ENCODE measurements around the gene STIM1.

Gene STIM1

DNA sequence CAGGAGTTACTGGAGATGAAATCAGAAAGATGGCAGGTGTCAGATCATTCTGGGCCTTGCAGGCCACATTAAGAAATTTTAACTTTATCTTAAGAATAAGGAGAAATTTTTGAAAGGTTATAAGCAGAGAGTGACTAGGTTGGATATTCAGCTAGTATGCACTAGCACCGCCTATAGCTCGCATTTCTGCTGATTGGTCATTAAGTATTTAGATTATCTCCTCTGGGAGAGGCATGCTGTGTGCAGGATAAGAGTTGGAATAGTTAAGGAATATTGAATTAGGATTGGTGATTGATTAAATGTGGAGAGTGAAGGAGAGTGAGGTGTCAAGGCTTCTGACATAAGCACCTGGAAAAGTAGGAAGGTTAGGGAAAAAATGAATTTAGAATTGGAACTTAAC lies 100.6 kb downstream of the STIM1 start:
- 96% methylated on average over 2 of the region's 2 CpGs for WGBS, 2 experiments
- Histone ChIP-seq H3K27me3 (ENCODE audit: control insufficient read depth, insufficient read depth, low read length, poor library complexity, severe bottlenecking) (no peaks in the 10 kb centered on the region), H3K27ac (ENCODE audit: insufficient read depth, low read depth, low read length, poor library complexity, severe bottlenecking) (no peak overlapping the region)

DNA sequence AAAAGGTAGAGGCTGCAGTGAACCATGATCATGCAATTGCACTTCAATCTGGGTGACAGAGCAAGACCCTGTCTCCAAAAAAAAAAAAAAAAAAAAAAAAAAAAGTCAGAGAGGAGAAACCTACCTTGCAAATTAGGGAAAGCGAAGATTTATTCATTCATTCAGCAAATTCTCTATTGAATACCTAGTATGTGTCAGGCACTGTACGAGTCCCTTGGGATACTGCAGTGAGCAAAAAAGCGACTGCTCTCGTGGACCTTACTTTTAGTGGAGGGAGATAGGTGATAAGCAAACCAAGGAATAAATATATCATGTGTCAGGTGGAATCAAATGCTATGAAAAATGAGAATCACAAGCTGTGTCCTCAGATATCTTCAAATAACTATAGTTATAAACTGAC lies 101.3 kb downstream of the STIM1 start:
- H3K27ac ChIP-seq (ENCODE audit: insufficient read depth, low read depth, low read length, poor library complexity, severe bottlenecking) = no peak overlapping the region
- no peaks in the 10 kb centered on the region for H3K36me3 ChIP-seq (ENCODE audit: control insufficient read depth, insufficient read depth, low read length)
- peaks cover 2% of the 10 kb centered on the region for H3K4me1 ChIP-seq (ENCODE audit: control insufficient read depth, insufficient read depth, low read length)
- no peaks in the 10 kb centered on the region for H3K27me3 ChIP-seq (ENCODE audit: control insufficient read depth, insufficient read depth, low read length, poor library complexity, severe bottlenecking)
- H3K9me3 ChIP-seq (ENCODE audit: control insufficient read depth, low read length) = no peaks in the 10 kb centered on the region
- 98 to 99% methylated on average over 4 of the region's 4 CpGs for WGBS, 2 experiments
- H3K4me3 ChIP-seq (ENCODE audit: insufficient read depth, low read depth, low read length) = no peak overlapping the region

More for the DNA sequence above, 100.6 kb downstream of the STIM1 start:
- Histone ChIP-seq H3K4me1 (ENCODE audit: control insufficient read depth, insufficient read depth, low read length) (peaks cover 7% of the 10 kb centered on the region), H3K4me3 (ENCODE audit: insufficient read depth, low read depth, low read length) (no peak overlapping the region), H3K9me3 (ENCODE audit: control insufficient read depth, low read length) (no peaks in the 10 kb centered on the region), H3K36me3 (ENCODE audit: control insufficient read depth, insufficient read depth, low read length) (no peaks in the 10 kb centered on the region)

DNA sequence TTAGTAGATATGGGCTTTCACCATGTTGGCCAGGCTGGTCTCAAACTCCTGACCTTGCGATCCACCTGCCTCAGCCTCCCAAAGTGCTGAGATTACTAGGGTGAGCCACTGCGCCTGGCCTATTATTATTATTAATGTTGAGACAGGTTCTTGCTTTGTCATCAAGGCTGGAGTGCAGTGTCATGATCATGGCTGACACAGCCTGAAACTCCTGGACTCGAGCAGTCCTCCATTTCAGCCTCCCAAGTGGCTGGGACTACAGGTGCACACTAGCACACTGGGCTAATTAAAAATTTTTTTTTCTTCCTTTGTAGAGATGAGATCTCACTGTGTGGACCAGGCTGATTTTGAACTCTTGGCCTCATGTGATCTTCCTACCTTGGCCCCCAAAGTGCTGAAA lies 102.0 kb downstream of the STIM1 start:
- no peaks in the 10 kb centered on the region for H3K36me3 ChIP-seq (ENCODE audit: control insufficient read depth, insufficient read depth, low read length)
- H3K9me3 ChIP-seq (ENCODE audit: control insufficient read depth, low read length) = no peaks in the 10 kb centered on the region
- no peaks in the 10 kb centered on the region for H3K27me3 ChIP-seq (ENCODE audit: control insufficient read depth, insufficient read depth, low read length, poor library complexity, severe bottlenecking)
- no peak overlapping the region for H3K4me3 ChIP-seq (ENCODE audit: insufficient read depth, low read depth, low read length)
- no peak overlapping the region for H3K27ac ChIP-seq (ENCODE audit: insufficient read depth, low read depth, low read length, poor library complexity, severe bottlenecking)
- WGBS, 2 experiments = 76 to 80% methylated on average over 3 of the region's 3 CpGs
- H3K4me1 ChIP-seq (ENCODE audit: control insufficient read depth, insufficient read depth, low read length) = no peaks in the 10 kb centered on the region

DNA sequence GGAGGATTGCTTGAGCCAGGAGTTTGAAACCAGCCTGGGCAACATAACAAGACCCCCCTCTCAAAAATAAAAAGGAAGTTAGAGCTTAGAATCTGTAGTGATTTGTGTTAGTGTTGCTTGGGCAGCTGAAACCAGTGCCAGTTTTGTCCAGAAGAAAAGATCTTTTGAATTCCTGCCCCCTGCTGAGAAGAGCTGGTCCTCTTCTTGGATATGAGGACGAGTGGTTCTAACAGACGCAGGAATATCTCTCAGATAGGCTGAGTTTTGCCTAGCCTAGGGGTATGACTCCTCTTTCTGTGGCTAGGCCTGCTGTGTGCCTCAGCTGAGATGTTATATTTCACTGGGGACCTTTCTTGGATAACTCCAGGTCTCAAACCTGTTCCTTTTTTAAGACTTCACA lies 102.8 kb downstream of the STIM1 start:
- Histone ChIP-seq H3K27ac (ENCODE audit: insufficient read depth, low read depth, low read length, poor library complexity, severe bottlenecking) (no peak overlapping the region), H3K36me3 (ENCODE audit: control insufficient read depth, insufficient read depth, low read length) (no peaks in the 10 kb centered on the region), H3K27me3 (ENCODE audit: control insufficient read depth, insufficient read depth, low read length, poor library complexity, severe bottlenecking) (no peaks in the 10 kb centered on the region), H3K9me3 (ENCODE audit: control insufficient read depth, low read length) (no peaks in the 10 kb centered on the region), H3K4me1 (ENCODE audit: control insufficient read depth, insufficient read depth, low read length) (no peaks in the 10 kb centered on the region), H3K4me3 (ENCODE audit: insufficient read depth, low read depth, low read length) (no peak overlapping the region)
- WGBS, 2 experiments = 90 to 92% methylated on average over 2 of the region's 2 CpGs

DNA sequence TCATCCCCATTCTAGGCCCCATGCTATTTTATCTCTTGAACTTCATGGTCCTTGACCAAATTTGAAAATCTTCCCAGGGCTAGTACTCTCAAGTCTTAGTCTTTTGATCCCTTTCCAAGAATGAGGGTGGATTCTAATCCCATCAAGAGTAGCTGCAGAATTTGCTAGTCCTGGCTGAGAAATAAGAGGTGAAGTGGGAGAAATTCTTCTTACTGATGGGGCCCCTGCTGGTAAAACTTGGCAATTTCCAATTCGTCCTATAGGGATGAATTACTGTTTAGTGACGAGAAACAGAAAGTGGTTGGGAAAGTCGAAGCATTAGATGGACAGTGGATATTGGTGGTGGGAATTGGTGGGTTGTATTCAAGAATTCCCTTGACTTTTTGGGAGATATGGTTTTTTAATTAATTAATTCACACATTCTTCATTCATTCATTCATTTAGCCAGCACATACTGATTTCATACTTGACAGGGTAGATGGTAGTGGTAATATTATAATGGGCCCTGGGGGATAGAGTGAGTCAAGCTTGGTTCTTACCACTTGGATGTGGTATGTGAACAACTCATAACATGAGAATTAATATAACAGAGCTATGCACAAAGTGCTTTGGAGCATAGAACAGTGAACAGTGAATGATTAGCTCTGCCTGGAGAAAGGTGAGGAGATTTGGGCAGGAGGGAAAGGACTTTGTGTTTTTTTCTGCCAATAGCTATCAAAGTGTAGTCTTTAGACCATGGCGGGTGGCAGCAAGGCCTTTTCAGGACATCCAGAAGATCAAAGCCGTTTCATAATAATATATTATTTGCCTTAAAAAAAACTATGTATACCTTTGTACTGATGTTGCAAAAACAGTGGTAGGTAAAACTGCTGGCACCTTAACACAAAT lies 103.8 kb downstream of the STIM1 start:
- 76 to 83% methylated on average over 3 to 4 of the region's 5 CpGs for WGBS, 2 experiments
- no peaks in the 10 kb centered on the region for H3K36me3 ChIP-seq (ENCODE audit: control insufficient read depth, insufficient read depth, low read length)
- H3K4me1 ChIP-seq (ENCODE audit: control insufficient read depth, insufficient read depth, low read length) = peaks cover 3% of the 10 kb centered on the region
- no peaks in the 10 kb centered on the region for H3K9me3 ChIP-seq (ENCODE audit: control insufficient read depth, low read length)
- H3K4me3 ChIP-seq (ENCODE audit: insufficient read depth, low read depth, low read length) = no peak overlapping the region
- no peak overlapping the region for H3K27ac ChIP-seq (ENCODE audit: insufficient read depth, low read depth, low read length, poor library complexity, severe bottlenecking)
- H3K27me3 ChIP-seq (ENCODE audit: control insufficient read depth, insufficient read depth, low read length, poor library complexity, severe bottlenecking) = no peaks in the 10 kb centered on the region

DNA sequence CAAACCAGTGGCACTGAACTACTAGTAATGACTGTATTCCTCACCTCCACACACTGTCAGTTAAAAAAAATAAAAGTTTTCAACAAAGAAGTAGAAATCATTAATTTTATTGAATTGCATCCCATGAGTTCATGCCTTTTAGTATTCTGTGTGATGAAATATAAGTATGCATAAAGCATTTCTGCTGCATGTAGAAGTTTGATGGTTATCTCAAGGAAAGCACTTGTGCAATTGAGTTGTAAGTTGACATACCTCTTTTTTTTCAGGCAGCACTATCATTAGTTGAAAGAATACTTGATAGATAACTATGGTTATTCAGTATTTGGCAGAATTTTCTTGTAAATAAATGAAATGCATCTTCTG lies 104.4 kb downstream of the STIM1 start:
- Histone ChIP-seq H3K27ac (ENCODE audit: insufficient read depth, low read depth, low read length, poor library complexity, severe bottlenecking) (no peak overlapping the region), H3K4me1 (ENCODE audit: control insufficient read depth, insufficient read depth, low read length) (peaks cover 3% of the 10 kb centered on the region)

DNA sequence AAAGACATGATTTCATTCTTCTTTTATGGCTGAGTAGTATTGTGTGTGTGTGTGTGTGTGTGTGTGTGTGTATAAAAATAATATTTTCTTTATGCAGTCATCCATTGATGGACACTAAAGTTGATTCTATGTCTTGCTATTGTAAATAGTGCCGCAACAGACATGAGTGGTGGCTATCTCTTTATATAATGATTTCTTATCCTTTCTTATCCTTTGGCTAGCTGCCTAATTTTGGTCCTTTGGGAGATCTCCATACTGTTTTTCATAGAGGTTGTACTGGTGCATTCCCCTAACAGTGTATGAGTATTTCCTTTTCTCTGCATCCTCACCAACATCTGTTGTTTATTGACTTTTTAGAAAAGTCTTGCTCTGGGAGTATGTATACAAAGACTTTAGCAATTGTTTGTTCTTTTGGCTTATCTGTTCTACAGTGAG lies 107.0 kb downstream of the STIM1 start:
- Histone ChIP-seq H3K27me3 (ENCODE audit: control insufficient read depth, insufficient read depth, low read length, poor library complexity, severe bottlenecking) (no peaks in the 10 kb centered on the region), H3K27ac (ENCODE audit: insufficient read depth, low read depth, low read length, poor library complexity, severe bottlenecking) (no peak overlapping the region), H3K4me1 (ENCODE audit: control insufficient read depth, insufficient read depth, low read length) (peaks cover 3% of the 10 kb centered on the region), H3K36me3 (ENCODE audit: control insufficient read depth, insufficient read depth, low read length) (no peaks in the 10 kb centered on the region), H3K4me3 (ENCODE audit: insufficient read depth, low read depth, low read length) (no peak overlapping the region), H3K9me3 (ENCODE audit: control insufficient read depth, low read length) (no peaks in the 10 kb centered on the region)
- 89% methylated on average over 1 of the region's 1 CpG; no CpG with 5 or more reads in 1 of the 2 experiments for WGBS, 2 experiments

More for the DNA sequence above, 104.4 kb downstream of the STIM1 start:
- no peak overlapping the region for H3K4me3 ChIP-seq (ENCODE audit: insufficient read depth, low read depth, low read length)
- H3K9me3 ChIP-seq (ENCODE audit: control insufficient read depth, low read length) = no peaks in the 10 kb centered on the region
- H3K36me3 ChIP-seq (ENCODE audit: control insufficient read depth, insufficient read depth, low read length) = no peaks in the 10 kb centered on the region
- no peaks in the 10 kb centered on the region for H3K27me3 ChIP-seq (ENCODE audit: control insufficient read depth, insufficient read depth, low read length, poor library complexity, severe bottlenecking)

DNA sequence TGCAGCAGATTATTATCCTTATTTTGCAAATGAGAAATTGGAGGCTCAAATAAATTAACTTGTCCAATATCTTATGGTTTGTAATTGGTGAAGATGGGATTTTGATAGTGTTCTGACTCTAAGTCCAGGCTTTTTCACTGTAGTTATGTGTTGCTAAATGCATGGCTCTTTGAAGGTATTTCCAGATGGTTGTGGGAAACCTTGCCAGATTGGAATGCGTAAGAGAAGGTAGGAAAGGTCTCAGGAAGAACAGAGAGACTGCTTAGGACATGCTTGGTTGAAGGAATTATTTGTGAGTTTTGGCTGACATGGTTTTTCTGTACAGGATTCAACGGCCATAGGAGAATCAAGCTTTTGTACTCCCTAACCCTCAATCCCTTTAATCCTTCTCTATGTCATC lies 108.6 kb downstream of the STIM1 start:
- peaks cover 3% of the 10 kb centered on the region for H3K4me1 ChIP-seq (ENCODE audit: control insufficient read depth, insufficient read depth, low read length)
- WGBS, 2 experiments = 88 to 98% methylated on average over 2 of the region's 2 CpGs
- H3K27me3 ChIP-seq (ENCODE audit: control insufficient read depth, insufficient read depth, low read length, poor library complexity, severe bottlenecking) = no peaks in the 10 kb centered on the region
- H3K27ac ChIP-seq (ENCODE audit: insufficient read depth, low read depth, low read length, poor library complexity, severe bottlenecking) = no peak overlapping the region
- no peak overlapping the region for H3K4me3 ChIP-seq (ENCODE audit: insufficient read depth, low read depth, low read length)
- no peaks in the 10 kb centered on the region for H3K36me3 ChIP-seq (ENCODE audit: control insufficient read depth, insufficient read depth, low read length)
- no peaks in the 10 kb centered on the region for H3K9me3 ChIP-seq (ENCODE audit: control insufficient read depth, low read length)

DNA sequence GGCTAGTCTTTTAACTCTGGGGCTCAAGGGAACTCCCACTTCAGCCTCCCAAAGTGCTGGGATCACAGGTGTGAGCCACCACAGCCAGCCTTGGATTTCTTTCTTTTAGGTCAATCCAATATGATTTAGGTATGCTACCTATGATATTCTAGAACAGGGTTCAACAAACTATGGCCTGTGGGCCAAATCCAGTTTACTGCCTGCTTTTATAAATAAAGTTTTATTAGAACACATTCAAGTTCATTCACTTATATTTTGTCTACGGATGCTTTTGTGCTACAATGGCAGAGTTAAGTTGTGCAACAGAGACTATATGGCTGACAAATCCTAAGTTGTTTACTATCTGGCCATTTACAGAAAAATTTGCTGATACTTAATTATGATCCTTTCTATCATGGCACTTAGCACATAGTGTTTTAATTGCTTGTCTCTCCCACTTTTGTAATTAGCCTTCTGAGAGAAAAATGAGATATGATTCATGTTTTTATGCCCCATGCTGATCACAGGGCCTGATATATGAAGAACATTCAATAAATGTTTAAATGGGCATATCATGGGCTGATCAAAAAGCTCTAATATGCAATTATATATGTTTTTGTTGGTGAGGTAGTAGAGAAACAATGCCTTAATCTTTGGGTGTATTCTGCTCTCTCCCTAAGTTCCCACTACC lies 109.6 kb downstream of the STIM1 start:
- H3K4me3 ChIP-seq (ENCODE audit: insufficient read depth, low read depth, low read length) = no peak overlapping the region
- 95 to 100% methylated on average over 1 of the region's 1 CpG for WGBS, 2 experiments
- H3K9me3 ChIP-seq (ENCODE audit: control insufficient read depth, low read length) = peaks cover 2% of the 10 kb centered on the region

DNA sequence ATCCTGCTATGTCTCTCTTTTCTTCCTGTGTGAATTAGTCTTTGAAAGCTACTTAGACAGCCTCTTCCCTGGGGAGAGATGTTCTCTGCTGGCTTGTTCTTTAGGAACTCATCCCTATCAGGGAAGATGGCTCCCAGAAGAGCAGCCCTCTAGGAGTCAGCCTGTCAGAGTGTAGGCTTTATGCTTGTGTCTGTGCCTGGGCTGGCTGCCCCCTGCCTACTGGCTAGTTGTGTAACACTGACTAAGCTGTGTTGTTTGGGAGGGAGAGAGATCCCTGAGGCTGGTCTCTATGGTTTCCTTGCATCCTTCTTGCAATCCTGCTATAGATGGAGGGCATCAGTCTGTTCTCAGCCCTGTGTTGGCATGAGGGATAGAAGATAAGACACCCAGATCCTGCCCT lies 112.2 kb downstream of the STIM1 start:
- peaks cover 2% of the 10 kb centered on the region for H3K9me3 ChIP-seq (ENCODE audit: control insufficient read depth, low read length)
- no peak overlapping the region for H3K27ac ChIP-seq (ENCODE audit: insufficient read depth, low read depth, low read length, poor library complexity, severe bottlenecking)
- H3K4me3 ChIP-seq (ENCODE audit: insufficient read depth, low read depth, low read length) = no peak overlapping the region
- H3K27me3 ChIP-seq (ENCODE audit: control insufficient read depth, insufficient read depth, low read length, poor library complexity, severe bottlenecking) = no peaks in the 10 kb centered on the region
- H3K36me3 ChIP-seq (ENCODE audit: control insufficient read depth, insufficient read depth, low read length) = no peaks in the 10 kb centered on the region
- peaks cover 3% of the 10 kb centered on the region for H3K4me1 ChIP-seq (ENCODE audit: control insufficient read depth, insufficient read depth, low read length)

More for the DNA sequence above, 109.6 kb downstream of the STIM1 start:
- Histone ChIP-seq H3K27me3 (ENCODE audit: control insufficient read depth, insufficient read depth, low read length, poor library complexity, severe bottlenecking) (no peaks in the 10 kb centered on the region), H3K36me3 (ENCODE audit: control insufficient read depth, insufficient read depth, low read length) (no peaks in the 10 kb centered on the region), H3K4me1 (ENCODE audit: control insufficient read depth, insufficient read depth, low read length) (peaks cover 3% of the 10 kb centered on the region), H3K27ac (ENCODE audit: insufficient read depth, low read depth, low read length, poor library complexity, severe bottlenecking) (no peak overlapping the region)

Data from ectodermal cell (in vitro differentiated cells).